A549 (cell line): ENCODE results near the gene SYCE3.

ENCODE experiments used
- CHD2 ChIP-seq: fragments of 150-350 bp; IDR thresholded peaks from 2 replicates; pipeline ENCODE4 v1.6.1; 2014; ENCODE audit warnings: low read length; ENCODE audit not compliant: partially characterized antibody
- CHD4 ChIP-seq: fragments of 200-600 bp; sonication (generic); IDR thresholded peaks from 2 replicates; pipeline ENCODE4 v1.6.1; 2016; ENCODE audit warnings: antibody characterized with exemption, mild to moderate bottlenecking, borderline replicate concordance
- EHMT2 ChIP-seq: fragments of 200-600 bp; sonication (generic); IDR thresholded peaks from 2 replicates; pipeline ENCODE4 v1.6.1; 2016; ENCODE audit warnings: antibody characterized with exemption, low read depth, mild to moderate bottlenecking, moderate library complexity
- ESRRA ChIP-seq: fragments of 150-350 bp; IDR thresholded peaks from 2 replicates; pipeline ENCODE4 v1.6.1; 2014; ENCODE audit warnings: mild to moderate bottlenecking, low read length, borderline replicate concordance
- HOXA7 ChIP-seq: fragments of 250-450 bp; sonication (Bioruptor Pico); IDR thresholded peaks from 2 replicates; pipeline ENCODE4 v1.5.0; 2020; ENCODE audit warnings: mild to moderate bottlenecking, moderate library complexity
- MAZ ChIP-seq: fragments of 150-350 bp; IDR thresholded peaks from 2 replicates; pipeline ENCODE4 v1.6.1; 2014; ENCODE audit warnings: antibody characterized with exemption, low read depth, low read length, borderline replicate concordance
- POLR2A ChIP-seq: IDR thresholded peaks from 2 replicates; pipeline ENCODE4 v1.6.1; 2012; ENCODE audit warnings: mild to moderate bottlenecking, low read length
- POLR2AphosphoS2 ChIP-seq: conservative IDR thresholded peaks from 2 replicates; pipeline ENCODE4 v1.6.1; 2012; ENCODE audit warnings: low read length, improper control_type of control experiment, inconsistent platforms
- RCOR1 ChIP-seq: fragments of 150-350 bp; IDR thresholded peaks from 2 replicates; pipeline ENCODE4 v1.6.1; 2014; ENCODE audit warnings: antibody characterized with exemption, low read length, low read depth
- RFX5 ChIP-seq: fragments of 450-650 bp; IDR thresholded peaks from 2 replicates; pipeline ENCODE4 v1.7.1; 2014; ENCODE audit warnings: antibody characterized with exemption, mild to moderate bottlenecking, moderate library complexity
- USF2 ChIP-seq: fragments of 450-650 bp; IDR thresholded peaks from 2 replicates; pipeline ENCODE4 v1.6.1; 2014; ENCODE audit warnings: antibody characterized with exemption
- TF ChIP-seq, protein P1 (sequence below): fragments of >200 bp; sonication (Bioruptor Twin); formaldehyde crosslinking; IDR thresholded peaks from 3 replicates; pipeline ENCODE4 v1.5.1; 2016

- no peak for TF ChIP-seq CHD2
- no peak for TF ChIP-seq EHMT2
- TF ChIP-seq RFX5: no peak
- no peak for TF ChIP-seq HOXA7 (CRISPR knock-in tag)
- TF ChIP-seq, protein P1, sequence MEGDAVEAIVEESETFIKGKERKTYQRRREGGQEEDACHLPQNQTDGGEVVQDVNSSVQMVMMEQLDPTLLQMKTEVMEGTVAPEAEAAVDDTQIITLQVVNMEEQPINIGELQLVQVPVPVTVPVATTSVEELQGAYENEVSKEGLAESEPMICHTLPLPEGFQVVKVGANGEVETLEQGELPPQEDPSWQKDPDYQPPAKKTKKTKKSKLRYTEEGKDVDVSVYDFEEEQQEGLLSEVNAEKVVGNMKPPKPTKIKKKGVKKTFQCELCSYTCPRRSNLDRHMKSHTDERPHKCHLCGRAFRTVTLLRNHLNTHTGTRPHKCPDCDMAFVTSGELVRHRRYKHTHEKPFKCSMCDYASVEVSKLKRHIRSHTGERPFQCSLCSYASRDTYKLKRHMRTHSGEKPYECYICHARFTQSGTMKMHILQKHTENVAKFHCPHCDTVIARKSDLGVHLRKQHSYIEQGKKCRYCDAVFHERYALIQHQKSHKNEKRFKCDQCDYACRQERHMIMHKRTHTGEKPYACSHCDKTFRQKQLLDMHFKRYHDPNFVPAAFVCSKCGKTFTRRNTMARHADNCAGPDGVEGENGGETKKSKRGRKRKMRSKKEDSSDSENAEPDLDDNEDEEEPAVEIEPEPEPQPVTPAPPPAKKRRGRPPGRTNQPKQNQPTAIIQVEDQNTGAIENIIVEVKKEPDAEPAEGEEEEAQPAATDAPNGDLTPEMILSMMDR: no peak
- TF ChIP-seq USF2: no peak
- no peak for TF ChIP-seq POLR2AphosphoS2
- no peak for TF ChIP-seq ESRRA
- TF ChIP-seq POLR2A: no peak
- TF ChIP-seq CHD4: no peak
- no peak for TF ChIP-seq RCOR1
- no peak for TF ChIP-seq MAZ
Observed at GRCh38 chr22:50523806-50524675, 38.7 kb downstream of the SYCE3 start.
